A549 (cell line): Measurements from ENCODE around the gene KCNJ1. TPM values are rescaled to one million over a fixed set of nuclear protein-coding genes. Genes with fewer than 3 reads are reported as not detected.

Experiments
- ATAC-seq, 2 experiments: fragments of 200-7000 bp in 1 of 2; fragments of >200 bp in 1 of 2; cut with Nextera tagmentation in 1 of 2; cut with Tn5 transposase in 1 of 2; 3 replicates each; pipeline versions ENCODE4 v1.8.0 to v1.9.1; 2018 to 2020; ENCODE audit warnings: mild to moderate bottlenecking in 1 of 2, moderate library complexity in 1 of 2
- CTCF ChIA-PET: fragments of 300-600 bp; sonication (Branson Sonifier 250); formaldehyde crosslinking; extraction: SDS; loops from one replicate; lab custom pipeline; 2021; ENCODE audit warnings: antibody characterized with exemption, inconsistent platforms; lab: Yijun Ruan, JAX
- POLR2A ChIA-PET: fragments of 350-600 bp; formaldehyde crosslinking; extraction: SDS; loops from one replicate; lab custom pipeline; 2021; ENCODE audit warnings: antibody characterized with exemption, inconsistent platforms; lab: Yijun Ruan, JAX
- DNase-seq, 2 experiments: peaks; one replicate each; pipeline versions ENCODE4 v3.0.0 to v3.0.0-alpha.2; 2011 to 2016; ENCODE audit warnings: low read depth in 1 of 2, low spot score in 1 of 2
- FAIRE-seq: peaks from 2 replicates; lab custom pipeline; 2011; peaks lifted over from hg19 to GRCh38; lab: Jason Lieb, UNC
- H3K27ac ChIP-seq, 2 experiments: fragments of >200 bp; sonication (Bioruptor Twin); formaldehyde crosslinking; 3 replicates each; pipeline ENCODE4 v1.5.1; 2016 to 2017
- H3K4me1 ChIP-seq: fragments of >200 bp; sonication (Bioruptor Twin); formaldehyde crosslinking; 3 replicates; pipeline ENCODE4 v1.6.1; 2016
- H3K4me2 ChIP-seq: fragments of >200 bp; sonication (Bioruptor Twin); formaldehyde crosslinking; 3 replicates; pipeline ENCODE4 v1.6.1; 2016
- H3K4me3 ChIP-seq: fragments of >200 bp; sonication (Bioruptor Twin); formaldehyde crosslinking; 3 replicates; pipeline ENCODE4 v1.5.1; 2016
- H3K9me3 ChIP-seq: fragments of >200 bp; sonication (Bioruptor Twin); formaldehyde crosslinking; 3 replicates; pipeline ENCODE4 v1.6.1; 2016
- BHLHE40 ChIP-seq: IDR thresholded peaks from 2 replicates; pipeline ENCODE4 v1.6.1; 2012; ENCODE audit warnings: low read depth, low read length, inconsistent platforms
- CHD4 ChIP-seq: fragments of 200-600 bp; sonication (generic); IDR thresholded peaks from 2 replicates; pipeline ENCODE4 v1.6.1; 2016; ENCODE audit warnings: antibody characterized with exemption, mild to moderate bottlenecking, borderline replicate concordance
- CTCF ChIP-seq: fragments of >200 bp; sonication (Bioruptor Twin); formaldehyde crosslinking; IDR thresholded peaks from 3 replicates; pipeline ENCODE4 v1.5.1; 2016
- E2F6 ChIP-seq: IDR thresholded peaks from 2 replicates; pipeline ENCODE4 v1.6.1; 2012; ENCODE audit warnings: low read depth, borderline replicate concordance
- EHF ChIP-seq: fragments of 250-450 bp; sonication (Bioruptor Pico); IDR thresholded peaks from 2 replicates; pipeline ENCODE4 v1.5.0; 2020; ENCODE audit warnings: mild to moderate bottlenecking
- EP300 ChIP-seq, 2 experiments: fragments of >200 bp; sonication (Bioruptor Twin); formaldehyde crosslinking; IDR thresholded peaks; 2 replicates in 1 of 2; 3 replicates in 1 of 2; pipeline ENCODE4 v1.6.1; 2016 to 2017
- ESRRA ChIP-seq: fragments of 150-350 bp; IDR thresholded peaks from 2 replicates; pipeline ENCODE4 v1.6.1; 2014; ENCODE audit warnings: mild to moderate bottlenecking, low read length, borderline replicate concordance
- FOSB ChIP-seq: fragments of 250-450 bp; sonication (Bioruptor Pico); IDR thresholded peaks from 2 replicates; pipeline ENCODE4 v1.5.0; 2020; ENCODE audit warnings: mild to moderate bottlenecking, moderate library complexity
- GATA3 ChIP-seq: IDR thresholded peaks from 2 replicates; pipeline ENCODE4 v1.6.1; 2012; ENCODE audit warnings: borderline replicate concordance
- HDAC2 ChIP-seq: fragments of 200-600 bp; sonication (generic); IDR thresholded peaks from 2 replicates; pipeline ENCODE4 v1.6.1; 2016
- HEYL ChIP-seq: fragments of 250-450 bp; sonication (Bioruptor Pico); IDR thresholded peaks from 2 replicates; pipeline ENCODE4 v1.8.0; 2021; ENCODE audit warnings: mild to moderate bottlenecking, moderate library complexity
- HMGXB4 ChIP-seq: fragments of 250-450 bp; sonication (Bioruptor Pico); IDR thresholded peaks from 2 replicates; pipeline ENCODE4 v1.5.0; 2021; ENCODE audit warnings: mild to moderate bottlenecking, moderate library complexity, borderline replicate concordance
- HOXB5 ChIP-seq: fragments of 250-450 bp; sonication (Bioruptor Pico); IDR thresholded peaks from 2 replicates; pipeline ENCODE4 v1.5.0; 2020; ENCODE audit warnings: mild to moderate bottlenecking, moderate library complexity
- JUN ChIP-seq, 2 experiments: fragments of >200 bp; sonication (Bioruptor Twin); formaldehyde crosslinking; IDR thresholded peaks; 2 replicates in 1 of 2; 3 replicates in 1 of 2; pipeline ENCODE4 v1.6.1; 2016 to 2017
- JUNB ChIP-seq: fragments of >200 bp; sonication (Bioruptor Twin); formaldehyde crosslinking; IDR thresholded peaks from 2 replicates; pipeline ENCODE4 v1.6.1; 2016
- KDM1A ChIP-seq: fragments of 200-600 bp; sonication (generic); IDR thresholded peaks from 2 replicates; pipeline ENCODE4 v1.6.1; 2016; ENCODE audit warnings: low read depth, mild to moderate bottlenecking
- KDM5A ChIP-seq: fragments of 200-600 bp; sonication (generic); IDR thresholded peaks from 2 replicates; pipeline ENCODE4 v1.6.1; 2016; ENCODE audit warnings: antibody characterized with exemption, mild to moderate bottlenecking
- MAFK ChIP-seq: fragments of 450-650 bp; IDR thresholded peaks from 2 replicates; pipeline ENCODE4 v1.6.1; 2014; ENCODE audit not compliant: partially characterized antibody
- MAX ChIP-seq: IDR thresholded peaks from 2 replicates; pipeline ENCODE4 v1.6.1; 2012
- RAD21 ChIP-seq, 2 experiments: fragments of >200 bp in 1 of 2; sonication (Bioruptor Twin) in 1 of 2; formaldehyde crosslinking in 1 of 2; IDR thresholded peaks in 1 of 2; conservative IDR thresholded peaks in 1 of 2; 2 replicates in 1 of 2; 3 replicates in 1 of 2; pipeline ENCODE4 v1.6.1; 2012 to 2018; ENCODE audit warnings: inconsistent platforms in 1 of 2
- RCOR1 ChIP-seq: fragments of 150-350 bp; IDR thresholded peaks from 2 replicates; pipeline ENCODE4 v1.6.1; 2014; ENCODE audit warnings: antibody characterized with exemption, low read length, low read depth
- REST ChIP-seq: fragments of 200-600 bp; sonication (generic); IDR thresholded peaks from 2 replicates; pipeline ENCODE4 v1.6.1; 2016; ENCODE audit warnings: antibody characterized with exemption, mild to moderate bottlenecking, moderate library complexity
- SMC3 ChIP-seq: fragments of >200 bp; sonication (Bioruptor Twin); formaldehyde crosslinking; IDR thresholded peaks from 3 replicates; pipeline ENCODE4 v1.6.1; 2018; ENCODE audit warnings: inconsistent platforms
- USF2 ChIP-seq: fragments of 450-650 bp; IDR thresholded peaks from 2 replicates; pipeline ENCODE4 v1.6.1; 2014; ENCODE audit warnings: antibody characterized with exemption
- ZFP36 ChIP-seq: fragments of 450-650 bp; IDR thresholded peaks from 2 replicates; pipeline ENCODE4 v1.6.1; 2014; ENCODE audit warnings: borderline replicate concordance; ENCODE audit not compliant: partially characterized antibody
- ZNF302 ChIP-seq: fragments of 250-450 bp; sonication (Bioruptor Pico); IDR thresholded peaks from 2 replicates; pipeline ENCODE4 v1.9.0; 2021; ENCODE audit warnings: inconsistent platforms, mild to moderate bottlenecking, moderate library complexity
- WGBS: methylation state at CpG from one replicate; pipeline ENCODE4 v1.1.6; 2017; ENCODE audit errors: missing lambda C conversion rate; 5-methylcytosine and 5-hydroxymethylcytosine counted together
- polyA plus RNA-seq, 4 experiments: library from polyadenylated mRNA; depleted of rRNA in 3 of 4; stranded (reverse); fragments of >200 nt; fragmentation: RNase III in 1 of 4; extraction: RNeasy Plus Mini Kit Qiagen cat#74134 plus additional on column Dnase treatment in 1 of 4; gene quantifications; 2 replicates in 3 of 4; 3 replicates in 1 of 4; pipeline ENCODE4 v1.2.3, GENCODE V29; 2011 to 2017

The KCNJ1 gene
- polyA plus RNA-seq, 2 of the 4 experiments (the other 2 are of a cell fraction), result 0.12 TPM; not detected in 1

GRCh38 chr11:128834157-128834556 is 32.9 kb downstream of the KCNJ1 start:
- no peak for TF ChIP-seq JUNB
- no peak for TF ChIP-seq USF2
- no peak for TF ChIP-seq KDM5A
- TF ChIP-seq KDM1A, result no peak
- no peak for TF ChIP-seq HEYL (CRISPR knock-in tag)
- TF ChIP-seq SMC3, result no peak
- TF ChIP-seq REST, result no peak
- no peak for TF ChIP-seq ESRRA
- no peak for TF ChIP-seq EHF (CRISPR knock-in tag)
- TF ChIP-seq HOXB5 (CRISPR knock-in tag), result no peak
- TF ChIP-seq RCOR1, result no peak
- no peak for TF ChIP-seq ZFP36
- no peak for TF ChIP-seq JUN (IDR thresholded peaks at IDR 0.05)
- TF ChIP-seq BHLHE40, result no peak
- no peak for TF ChIP-seq MAFK
- TF ChIP-seq CHD4, result no peak
- TF ChIP-seq RAD21 (conservative IDR thresholded peaks at IDR 0.05 in 1 of 2, IDR thresholded peaks at IDR 0.05 in 1 of 2), result no peak
- no peak for TF ChIP-seq E2F6
- no peak for ATAC-seq
- no peak overlapping the region for H3K4me3 ChIP-seq
- no peak overlapping the region for H3K4me2 ChIP-seq
- WGBS, result 26% methylated on average over 2 of the region's 2 CpGs
- CTCF ChIA-PET, result interaction anchor here (1.1 to 8.2 kb wide), 2 partner anchors 10 to 675 kb away, joined by 3 to 97 read pairs; no protein-coding TSS in a partner anchor
- no peak for FAIRE-seq
- H3K9me3 ChIP-seq, result no peaks in the 10 kb centered on the region
- no peak overlapping the region for H3K27ac ChIP-seq
- H3K4me1 ChIP-seq, result 0 out of 3 replicates have a peak, but pooled peaks cover 4% of the 10 kb centered on the region
- DNase-seq, result no peak
- POLR2A ChIA-PET, result no interaction called here

GRCh38 chr11:128832121-128832497 is 35.0 kb downstream of the KCNJ1 start:
- FAIRE-seq (no peak), ATAC-seq (no peak; a peak in 1 of 6 replicates), DNase-seq (no peak)
- peak overlapping the region; percentile 51 for H3K4me2 ChIP-seq
- H3K4me1 ChIP-seq, result 0 out of 3 replicates have a peak, but pooled peaks cover 4% of the 10 kb centered on the region
- no peak overlapping the region for H3K27ac ChIP-seq
- ChIA-PET POLR2A (no interaction called here), CTCF (interaction anchor here (0.6 to 8.2 kb wide), 15 partner anchors 10 to 800 kb away, joined by 3 to 97 read pairs (median 6); no protein-coding TSS in a partner anchor)
- no peak overlapping the region for H3K4me3 ChIP-seq
- H3K9me3 ChIP-seq, result no peaks in the 10 kb centered on the region
- WGBS, result 9% methylated on average over 3 of the region's 3 CpGs
- TF ChIP-seq GATA3, result no peak
- no peak for TF ChIP-seq MAX
- TF ChIP-seq HEYL (CRISPR knock-in tag), result no peak
- TF ChIP-seq REST, result no peak
- TF ChIP-seq HDAC2, result no peak
- TF ChIP-seq CTCF, result no peak
- TF ChIP-seq HMGXB4, result no peak
- TF ChIP-seq EP300 (IDR thresholded peaks at IDR 0.05), result no peak
- no peak for TF ChIP-seq ZNF302 (CRISPR knock-in tag)
- no peak for TF ChIP-seq HOXB5 (CRISPR knock-in tag)
- TF ChIP-seq FOSB, result no peak
